H1 (cell line): ENCODE measurements around the gene SRM. TPM values are rescaled to one million over a fixed set of nuclear protein-coding genes. Genes with fewer than 3 reads are reported as not detected.
A peak's percentile ranks its signal among the peaks of the same experiment; 100 is the strongest.

Source experiments
- ASH2L ChIP-seq: fragments of 200-600, 300-600 bp; sonication (generic); IDR thresholded peaks from one replicate; pipeline ENCODE4 v1.7.1; 2017; ENCODE audit warnings: low read length
- BCL11A ChIP-seq, 2 experiments: IDR thresholded peaks; one replicate each; pipeline ENCODE4 v1.6.1; 2011; ENCODE audit warnings: low read depth in 2 of 2, low read length in 2 of 2, mild to moderate bottlenecking in 2 of 2
- BRCA1 ChIP-seq: IDR thresholded peaks from 2 replicates; pipeline ENCODE4 v1.6.1; 2012; ENCODE audit warnings: low read depth, low read length, improper control_type of control experiment
- CBX5 ChIP-seq: fragments of 300-800, 300-1000 bp; sonication (generic); IDR thresholded peaks from 2 replicates; pipeline ENCODE4 v1.7.1; 2016; ENCODE audit warnings: antibody characterized with exemption, low read length, low read depth
- CHD2 ChIP-seq: IDR thresholded peaks from 2 replicates; pipeline ENCODE4 v1.6.1; 2012; ENCODE audit warnings: low read length, improper control_type of control experiment
- FOSL1 ChIP-seq: IDR thresholded peaks from 2 replicates; pipeline ENCODE4 v1.6.1; 2011; ENCODE audit warnings: mild to moderate bottlenecking, low read depth, low read length, moderate library complexity; ENCODE audit not compliant: insufficient read depth
- GTF2F1 ChIP-seq: IDR thresholded peaks from 2 replicates; pipeline ENCODE4 v1.6.1; 2012; ENCODE audit warnings: low read depth, low read length, improper control_type of control experiment, borderline replicate concordance
- HDAC6 ChIP-seq: IDR thresholded peaks from one replicate; pipeline ENCODE4 v1.7.1; 2012; ENCODE audit warnings: low read depth, mild to moderate bottlenecking, inconsistent platforms, low read length, moderate library complexity
- NRF1 ChIP-seq: IDR thresholded peaks from 2 replicates; pipeline ENCODE4 v1.6.1; 2011; ENCODE audit warnings: mild to moderate bottlenecking, low read depth, low read length, improper control_type of control experiment
- POLR2A ChIP-seq, 2 experiments: IDR thresholded peaks; 1 replicate in 1 of 2; 2 replicates in 1 of 2; pipeline ENCODE4 v1.6.1; 2011; ENCODE audit warnings: low read depth in 2 of 2, low read length in 2 of 2, mild to moderate bottlenecking in 2 of 2; ENCODE audit errors: control extremely low read depth in 1 of 2
- POLR2AphosphoS5 ChIP-seq: IDR thresholded peaks from 2 replicates; pipeline ENCODE4 v1.6.1; 2011; ENCODE audit warnings: low read depth, low read length
- POU5F1 ChIP-seq: IDR thresholded peaks from 2 replicates; pipeline ENCODE4 v1.6.1; 2011; ENCODE audit warnings: low read depth, mild to moderate bottlenecking, low read length, moderate library complexity
- SAP30 ChIP-seq: fragments of 300-600 bp; sonication (generic); IDR thresholded peaks from 2 replicates; pipeline ENCODE4 v1.7.1; 2012; ENCODE audit warnings: low read length, moderate library complexity, mild to moderate bottlenecking, inconsistent platforms; ENCODE audit not compliant: insufficient read depth, insufficient replicate concordance
- SP2 ChIP-seq: IDR thresholded peaks from 2 replicates; pipeline ENCODE4 v1.6.1; 2012; ENCODE audit warnings: mild to moderate bottlenecking, low read length, inconsistent platforms
- SRF ChIP-seq: IDR thresholded peaks from 2 replicates; pipeline ENCODE4 v1.6.1; 2011; ENCODE audit warnings: mild to moderate bottlenecking, low read depth, low read length, moderate library complexity
- SUZ12 ChIP-seq: fragments of 200-600 bp; sonication (generic); IDR thresholded peaks from 2 replicates; pipeline ENCODE4 v1.6.1; 2012; ENCODE audit warnings: mild to moderate bottlenecking, inconsistent platforms, low read length, moderate library complexity, mixed read lengths
- TAF1 ChIP-seq: IDR thresholded peaks from 2 replicates; pipeline ENCODE4 v1.6.1; 2011; ENCODE audit warnings: mild to moderate bottlenecking, low read depth, low read length
- TBP ChIP-seq: IDR thresholded peaks from 2 replicates; pipeline ENCODE4 v1.6.1; 2011; ENCODE audit warnings: low read depth, low read length, improper control_type of control experiment
- TEAD4 ChIP-seq: IDR thresholded peaks from 2 replicates; pipeline ENCODE4 v1.6.1; 2012; ENCODE audit warnings: low read depth, low read length, inconsistent platforms, mixed read lengths
- polyA plus RNA-seq, 7 experiments: library from polyadenylated mRNA; depleted of rRNA in 3 of 7; stranded (reverse) in 5 of 7; unstranded in 2 of 7; fragments of >200 nt in 5 of 7; fragments of 200-250 nt in 2 of 7; gene quantifications; 1 replicate in 5 of 7; 2 replicates in 1 of 7; 4 replicates in 1 of 7; pipeline versions ENCODE4 v1.2.1 to v1.2.3, GENCODE V29; 2011 to 2013; ENCODE audit warnings: missing spikeins in 2 of 7, mixed read lengths in 2 of 7
- total RNA-seq: library from RNA; stranded (reverse); fragmentation: NEBNext Ultra II Directional; extraction: Animal tissue kit (Norgen Biotek cat#: 25700); gene quantifications from 2 replicates; pipeline ENCODE4 v1.2.1, GENCODE V29; 2021
- TF ChIP-seq, protein P1 (sequence below), 3 experiments: IDR thresholded peaks; 1 replicate in 2 of 3; 2 replicates in 1 of 3; pipeline versions ENCODE4 v1.5.1 to v1.6.1; 2011; ENCODE audit warnings: low read length in 3 of 3, mild to moderate bottlenecking in 3 of 3, inconsistent platforms in 2 of 3, low read depth in 1 of 3, moderate library complexity in 1 of 3; ENCODE audit not compliant: insufficient read depth in 1 of 3; ENCODE audit errors: control extremely low read depth in 1 of 3
- TF ChIP-seq, protein P2 (sequence below): IDR thresholded peaks from 2 replicates; pipeline ENCODE4 v1.6.1; 2012; ENCODE audit warnings: low read length, inconsistent platforms

Gene SRM
- total and polyA plus RNA-seq, 2 of the 8 experiments (the other 6 are each of a cell fraction or from before 2014, with no cell fraction given), result 110 to 208 TPM

DNA sequence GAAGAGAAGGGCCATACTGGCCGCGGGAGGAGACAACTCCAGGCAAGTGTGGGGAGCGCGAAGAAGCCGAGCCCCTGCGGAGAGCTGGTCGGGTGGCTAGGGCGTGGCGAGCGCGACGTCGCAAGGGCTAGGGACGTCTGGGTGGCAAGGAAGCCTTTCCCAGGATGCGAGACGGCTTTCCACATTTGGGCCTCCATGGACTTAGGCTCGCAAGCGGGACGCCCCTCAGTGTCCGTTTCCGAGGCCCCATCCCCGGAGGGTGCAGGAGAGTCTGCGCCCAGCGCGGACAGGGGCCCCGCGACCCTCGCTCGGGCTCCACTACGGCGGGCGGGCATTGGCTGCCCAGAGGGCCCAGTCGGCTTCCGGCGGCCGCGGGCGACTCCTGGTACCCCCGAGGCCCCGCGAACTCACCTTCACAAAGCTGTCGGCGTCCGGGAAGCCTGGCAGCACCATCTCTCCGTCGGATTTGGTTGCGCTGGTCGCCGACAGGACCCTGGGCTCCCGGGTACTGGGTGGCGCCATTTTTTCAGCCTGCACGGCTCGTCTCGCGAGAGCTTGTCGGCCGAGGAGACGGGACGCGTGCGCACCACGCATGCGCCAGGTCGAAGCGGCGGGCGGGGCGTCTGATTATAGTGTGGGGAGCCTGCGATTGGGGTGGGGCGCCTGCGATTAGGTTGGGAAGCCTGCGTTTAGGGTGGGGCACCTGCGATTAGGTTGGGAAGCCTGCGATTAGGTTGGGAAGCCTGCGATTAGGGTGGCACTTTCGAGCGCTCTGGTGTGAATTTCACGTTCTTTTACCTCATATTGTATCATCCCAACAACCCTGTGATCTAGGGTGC lies 39.7 kb upstream of the SRM start, which contains the start of gene EXOSC10 (continued):
- no peak for TF ChIP-seq SUZ12
- peak; percentile 79 for TF ChIP-seq TBP
- TF ChIP-seq, protein P1, sequence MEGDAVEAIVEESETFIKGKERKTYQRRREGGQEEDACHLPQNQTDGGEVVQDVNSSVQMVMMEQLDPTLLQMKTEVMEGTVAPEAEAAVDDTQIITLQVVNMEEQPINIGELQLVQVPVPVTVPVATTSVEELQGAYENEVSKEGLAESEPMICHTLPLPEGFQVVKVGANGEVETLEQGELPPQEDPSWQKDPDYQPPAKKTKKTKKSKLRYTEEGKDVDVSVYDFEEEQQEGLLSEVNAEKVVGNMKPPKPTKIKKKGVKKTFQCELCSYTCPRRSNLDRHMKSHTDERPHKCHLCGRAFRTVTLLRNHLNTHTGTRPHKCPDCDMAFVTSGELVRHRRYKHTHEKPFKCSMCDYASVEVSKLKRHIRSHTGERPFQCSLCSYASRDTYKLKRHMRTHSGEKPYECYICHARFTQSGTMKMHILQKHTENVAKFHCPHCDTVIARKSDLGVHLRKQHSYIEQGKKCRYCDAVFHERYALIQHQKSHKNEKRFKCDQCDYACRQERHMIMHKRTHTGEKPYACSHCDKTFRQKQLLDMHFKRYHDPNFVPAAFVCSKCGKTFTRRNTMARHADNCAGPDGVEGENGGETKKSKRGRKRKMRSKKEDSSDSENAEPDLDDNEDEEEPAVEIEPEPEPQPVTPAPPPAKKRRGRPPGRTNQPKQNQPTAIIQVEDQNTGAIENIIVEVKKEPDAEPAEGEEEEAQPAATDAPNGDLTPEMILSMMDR (IDR thresholded peaks at IDR 0.05; ENCODE audit: control extremely low read depth in 1 of 3, insufficient read depth in 1 of 3, low read depth in 1 of 3, low read length in 3 of 3), result no peak; a peak in 1 of 4 replicates
- TF ChIP-seq TAF1, result peak; percentile 92
- no peak for TF ChIP-seq FOSL1
- TF ChIP-seq POLR2AphosphoS5, result peak; percentile 81
- TF ChIP-seq GTF2F1, result no peak
- peak; percentile 88 for TF ChIP-seq NRF1
- TF ChIP-seq, protein P2, sequence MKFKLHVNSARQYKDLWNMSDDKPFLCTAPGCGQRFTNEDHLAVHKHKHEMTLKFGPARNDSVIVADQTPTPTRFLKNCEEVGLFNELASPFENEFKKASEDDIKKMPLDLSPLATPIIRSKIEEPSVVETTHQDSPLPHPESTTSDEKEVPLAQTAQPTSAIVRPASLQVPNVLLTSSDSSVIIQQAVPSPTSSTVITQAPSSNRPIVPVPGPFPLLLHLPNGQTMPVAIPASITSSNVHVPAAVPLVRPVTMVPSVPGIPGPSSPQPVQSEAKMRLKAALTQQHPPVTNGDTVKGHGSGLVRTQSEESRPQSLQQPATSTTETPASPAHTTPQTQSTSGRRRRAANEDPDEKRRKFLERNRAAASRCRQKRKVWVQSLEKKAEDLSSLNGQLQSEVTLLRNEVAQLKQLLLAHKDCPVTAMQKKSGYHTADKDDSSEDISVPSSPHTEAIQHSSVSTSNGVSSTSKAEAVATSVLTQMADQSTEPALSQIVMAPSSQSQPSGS, result no peak
- TF ChIP-seq POLR2A (IDR thresholded peaks at IDR 0.05; ENCODE audit: control extremely low read depth in 1 of 2, low read depth in 2 of 2, low read length in 2 of 2), result peak; percentile 58 to 95
- no peak for TF ChIP-seq SRF
- TF ChIP-seq ASH2L, result peak; percentile 96
- no peak for TF ChIP-seq TEAD4
- no peak for TF ChIP-seq POU5F1
- no peak for TF ChIP-seq SAP30
- no peak for TF ChIP-seq HDAC6
- peak; percentile 92 for TF ChIP-seq CHD2
- TF ChIP-seq SP2, result no peak
- no peak for TF ChIP-seq BCL11A (IDR thresholded peaks at IDR 0.05; ENCODE audit: low read depth in 2 of 2, low read length in 2 of 2)
- peak; percentile 70; the same call in 1 of the 2 replicates for TF ChIP-seq BRCA1
- TF ChIP-seq CBX5, result no peak
